ENCODE data around the gene CACNB3. TPM values are rescaled to one million over a fixed set of nuclear protein-coding genes. Genes with fewer than 3 reads are reported as not detected.

CACNB3 gene
- total and polyA plus RNA-seq, 2 of the 8 experiments (the other 6 are each of a cell fraction or from before 2014, with no cell fraction given), result 12.5 to 16.0 TPM

DNA sequence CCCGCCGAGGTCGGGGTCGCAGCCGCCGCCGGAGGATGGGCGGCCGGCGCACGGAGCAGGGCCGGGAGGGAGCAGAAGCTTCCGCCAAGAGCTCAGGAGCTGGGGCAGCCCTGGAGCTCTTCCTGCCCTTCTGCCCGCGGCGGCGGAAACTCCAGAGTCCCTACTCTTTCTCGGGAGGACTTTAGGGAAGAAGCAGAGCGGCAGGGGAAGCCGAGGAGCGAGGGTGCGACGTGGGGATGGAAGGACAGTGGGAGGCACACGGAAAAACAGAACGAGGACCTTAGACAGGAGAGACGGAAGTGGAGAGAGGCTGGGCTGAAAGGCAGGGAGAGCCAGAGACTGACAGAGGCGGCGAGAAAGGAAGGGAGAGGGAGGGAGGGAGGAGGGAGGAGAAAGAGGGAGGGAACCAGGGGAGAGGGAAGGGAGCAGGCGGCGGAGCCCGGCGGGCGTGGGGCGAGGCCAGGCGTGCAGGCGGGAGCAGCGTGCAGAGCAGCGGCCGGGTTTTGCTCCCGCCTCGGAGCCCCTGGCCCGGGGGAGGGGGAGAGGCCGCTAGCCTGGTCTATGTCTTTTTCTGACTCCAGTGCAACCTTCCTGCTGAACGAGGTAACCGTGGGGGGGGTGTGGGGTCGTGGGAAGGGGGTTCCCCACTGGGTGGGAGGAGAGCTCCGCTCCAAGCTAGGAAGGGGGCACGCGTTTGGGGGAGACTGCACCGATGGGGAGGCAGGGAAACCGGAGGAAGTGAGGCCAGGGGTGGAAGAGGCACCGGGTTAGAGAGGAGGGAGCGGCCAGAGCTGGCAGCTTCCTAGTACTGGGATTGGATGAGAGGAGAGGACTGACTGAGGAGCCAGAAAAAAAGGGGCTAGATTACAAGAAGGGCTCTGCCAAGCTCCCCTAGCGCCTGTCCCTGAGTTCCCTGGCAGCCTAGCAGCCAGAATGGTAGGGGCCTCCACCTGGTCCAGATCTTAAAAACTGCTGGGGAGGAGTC lies 2.9 kb upstream of the CACNB3 start:
- H2BK20ac ChIP-seq (ENCODE audit: low read length), result no peak overlapping the region
- peaks cover 17 to 48% (median 42%) of the 10 kb centered on the region in 4 experiments for H3K27me3 ChIP-seq (replicated peaks in 1 of 4; ENCODE audit: control insufficient read depth in 3 of 4, extremely low read depth in 1 of 4, insufficient read depth in 3 of 4, low read length in 3 of 4)
- peaks cover 0 to 3% of the 10 kb centered on the region in 2 experiments for H4K20me1 ChIP-seq (replicated peaks in 1 of 2; ENCODE audit: control insufficient read depth in 1 of 2, insufficient read depth in 2 of 2, low read length in 2 of 2)
- peak in 1 of 2 experiments; percentile 87 for DNase-seq (ENCODE audit: low read depth in 1 of 2, low spot score in 2 of 2)
- peak overlapping the region; percentile 25 for H3K56ac ChIP-seq (replicated peaks; ENCODE audit: insufficient read length, low read depth, low read length)
- H2BK5ac ChIP-seq (ENCODE audit: low read depth, low read length), result no peak overlapping the region
- H3K4me3 ChIP-seq (ENCODE audit: extremely low read depth in 1 of 4, insufficient read depth in 2 of 4, low read depth in 3 of 4, low read length in 4 of 4), result peak overlapping the region; percentile 59 to 94 (median 88)
- no peak overlapping the region for H3K4ac ChIP-seq (replicated peaks; ENCODE audit: insufficient read length, low read depth, low read length)
- H3K27ac ChIP-seq (ENCODE audit: low read depth, low read length), result no peak overlapping the region
- ChIA-PET CTCF (ENCODE audit: partially characterized antibody) (interaction anchor here (0.7 to 12.1 kb wide), 34 partner anchors 11 to 278 kb away, joined by 3 to 121 read pairs (median 5); partner anchors contain the start of genes ADCY6, ARF3, DDX23 and WNT1), POLR2A (ENCODE audit: partially characterized antibody) (interaction anchor here (0.7 to 5.5 kb wide), 16 partner anchors 8 to 316 kb away, joined by 3 to 23 read pairs (median 4); partner anchors contain the start of genes ADCY6, ARF3, DDX23 and KANSL2)
- H3K9ac ChIP-seq (replicated peaks in 1 of 4; ENCODE audit: extremely low read depth in 1 of 4, low read depth in 3 of 4, low read length in 3 of 4), result peak overlapping the region in 2 of 4 experiments; percentile 8 to 39; a peak in 3 of 7 replicates
- no peak overlapping the region for H2BK120ac ChIP-seq (replicated peaks; ENCODE audit: low read depth, low read length)
- H3K79me2 ChIP-seq (ENCODE audit: control insufficient read depth in 1 of 2, insufficient read depth in 2 of 2, low read length in 2 of 2), result no peaks in the 10 kb centered on the region
- no peak for FAIRE-seq
- peaks cover 0 to 31% (median 23%) of the 10 kb centered on the region in 4 experiments; a peak in 6 of 7 replicates for H3K4me1 ChIP-seq (replicated peaks in 1 of 4; ENCODE audit: control insufficient read depth in 3 of 4, insufficient read depth in 4 of 4, low read length in 3 of 4)
- peaks cover 34% of the 10 kb centered on the region; the same call in 1 of the 2 replicates for H3K23me2 ChIP-seq (ENCODE audit: low read depth, low read length)
- H4K8ac ChIP-seq (ENCODE audit: extremely low read depth, insufficient read depth, low read length), result no peak overlapping the region
- H3K4me2 ChIP-seq (ENCODE audit: insufficient read depth in 1 of 2, low read depth in 2 of 2, low read length in 2 of 2), result peak overlapping the region; percentile 86 to 96
- WGBS, 2 experiments (ENCODE audit: extremely low coverage in 1 of 2, insufficient coverage in 1 of 2, insufficient read length in 1 of 2, insufficient replicate concordance in 2 of 2, low coverage in 1 of 2, low lambda C conversion rate in 2 of 2, missing lambda C conversion rate in 1 of 2), result 2% methylated on average over 23 of the region's 54 CpGs; no CpG with 5 or more reads in 1 of the 2 experiments
- no peaks in the 10 kb centered on the region for H3K9me3 ChIP-seq (ENCODE audit: insufficient read depth in 2 of 2, low read depth in 1 of 2, low read length in 1 of 2)
- no peak overlapping the region for H3K23ac ChIP-seq (ENCODE audit: insufficient read length)
- no peak overlapping the region for H2AK5ac ChIP-seq (ENCODE audit: low read depth, low read length)
- H2BK15ac ChIP-seq (ENCODE audit: low read length), result no peak overlapping the region; the same call in 1 of the 2 replicates
- H2AFZ ChIP-seq (ENCODE audit: low read length), result peak overlapping the region; percentile 19; the same call in 1 of the 2 replicates
- peak overlapping the region; percentile 45 for H4K91ac ChIP-seq (replicated peaks; ENCODE audit: insufficient read length, low read length)
- H2BK12ac ChIP-seq (ENCODE audit: low read depth, low read length), result peak overlapping the region; percentile 75; the same call in 1 of the 2 replicates
- no peak overlapping the region for H3K14ac ChIP-seq (ENCODE audit: insufficient read length)
- no peaks in the 10 kb centered on the region for H3K79me1 ChIP-seq (ENCODE audit: low read depth, low read length)
- H3K18ac ChIP-seq (ENCODE audit: extremely low read depth, low read length), result peak overlapping the region; percentile 71
- H3K36me3 ChIP-seq (ENCODE audit: control insufficient read depth in 2 of 4, insufficient read depth in 4 of 4, low read length in 3 of 4), result no peaks in the 10 kb centered on the region
- no peak overlapping the region for H4K5ac ChIP-seq (ENCODE audit: insufficient read length, low read depth, low read length)
- no peak for TF ChIP-seq EZH2 (IDR thresholded peaks at IDR 0.05; ENCODE audit: low read depth, low read length, severe bottlenecking)

Data from H1 (cell line).